Right lobe of liver (tissue), 6 donors: ENCODE data around the gene CACNA1D. TPM values are rescaled to one million over a fixed set of nuclear protein-coding genes. Genes with fewer than 3 reads are reported as not detected.

Source experiments
- ATAC-seq, 4 donors: fragments of 200-7000 bp; cut with Tn5 transposase; one replicate each; pipeline ENCODE4 v1.9.1; 2020; ENCODE audit warnings: mild to moderate bottlenecking in 4 of 4, moderate library complexity in 4 of 4
- DNase-seq, 3 donors: peaks; one replicate each; pipeline ENCODE4 v3.0.0-alpha.2; 2020
- H3K27ac ChIP-seq, 3 donors: fragments of 200-600 bp; one replicate each; pipeline ENCODE4 v1.8.0; 2022
- H3K27me3 ChIP-seq, 2 donors: fragments of 200-600 bp; one replicate each; pipeline ENCODE4 v1.8.0; 2022
- H3K36me3 ChIP-seq, 4 donors: fragments of 200-600 bp; sonication (generic) in 1 of 4; one replicate each; pipeline versions ENCODE4 v1.5.1 to v1.8.0; 2017 to 2022; ENCODE audit warnings: control low read depth in 1 of 4
- H3K4me1 ChIP-seq, 4 donors: fragments of 200-600 bp; sonication (generic) in 1 of 4; one replicate each; pipeline versions ENCODE4 v1.5.1 to v1.8.0; 2017 to 2022; ENCODE audit warnings: control low read depth in 1 of 4
- H3K4me3 ChIP-seq, 3 donors: fragments of 200-600 bp; one replicate each; pipeline ENCODE4 v1.8.0; 2022
- H3K9me3 ChIP-seq, 4 donors: fragments of 200-600 bp; sonication (generic) in 1 of 4; one replicate each; pipeline versions ENCODE4 v1.5.1 to v1.8.0; 2017 to 2022; ENCODE audit warnings: control low read depth in 1 of 4
- CTCF ChIP-seq, 4 donors: fragments of 200-600 bp in 3 of 4; fragments of 450-650 bp in 1 of 4; IDR thresholded peaks; one replicate each; pipeline versions ENCODE4 v1.5.1 to v1.8.0; 2016 to 2022; ENCODE audit warnings: antibody characterized with exemption in 4 of 4, mild to moderate bottlenecking in 2 of 4
- POLR2A ChIP-seq: fragments of 450-650 bp; IDR thresholded peaks from one replicate; pipeline ENCODE4 v1.6.1; 2017; ENCODE audit warnings: antibody characterized with exemption, mild to moderate bottlenecking
- WGBS: methylation state at CpG from one replicate; pipeline ENCODE4 v1.1.6; 2018; ENCODE audit warnings: low coverage, low lambda C conversion rate; ENCODE audit not compliant: insufficient coverage; ENCODE audit errors: missing lambda C conversion rate; 5-methylcytosine and 5-hydroxymethylcytosine counted together
- intact Hi-C, 2 donors: fragments of 100-400 bp; cut with DNase I; formaldehyde crosslinking; loops; one replicate each; pipeline versions ENCODE4 v1.11.2 to v1.14.1; 2022
- total RNA-seq, 6 experiments: library from RNA; depleted of rRNA in 2 of 6; stranded (reverse); fragments of >200 nt in 2 of 6; fragmentation: NEBNext Ultra II Directional in 3 of 6; extraction: Animal tissue kit (Norgen Biotek cat#: 25700) in 3 of 6; gene quantifications; one replicate each; pipeline versions ENCODE4 v1.1.0 to v1.2.4, GENCODE V29; 2016 to 2023
- donor health status: DM: no; HTN: yes; CAD: no.
- donor health status: DM: no; HTN: no; CAD: no.
- donor health status: DM: no; HTN: no; CAD: no.
- donor health status: DM: no; HTN: yes; CAD: no.
- donor health status: DM: no; HTN: yes; CAD: no.

The CACNA1D gene
- total RNA-seq, 6 experiments from 2014 or later: 5.5 to 12.7 (median 9.3) TPM

- no peak for TF ChIP-seq CTCF (IDR thresholded peaks at IDR 0.05)
- no peak for TF ChIP-seq POLR2A
- WGBS: 85% methylated on average over 4 of the region's 4 CpGs
- intact Hi-C loops: no loop called here
Observed at GRCh38 chr3:53588122-53588521, 93.7 kb downstream of the CACNA1D start.

GRCh38 chr3:53589201-53589600 is 94.8 kb downstream of the CACNA1D start:
- no peak for DNase-seq

More at GRCh38 chr3:53588122-53588521, 93.7 kb downstream of the CACNA1D start:
- Histone ChIP-seq H3K4me3 (no peak overlapping the region), H3K27ac (no peak overlapping the region), H3K9me3 (no peaks in the 10 kb centered on the region), H3K4me1 (no peaks in the 10 kb centered on the region), H3K27me3 (no peaks in the 10 kb centered on the region), H3K36me3 (no peaks in the 10 kb centered on the region)
- ATAC-seq (no peak), DNase-seq (no peak)

GRCh38 chr3:53589806-53590205 is 95.4 kb downstream of the CACNA1D start:
- intact Hi-C loops: no loop called here
- ATAC-seq: no peak
- no peak for DNase-seq

More at GRCh38 chr3:53589201-53589600, 94.8 kb downstream of the CACNA1D start:
- 88% methylated on average over 8 of the region's 12 CpGs for WGBS
- no peak for ATAC-seq
- Histone ChIP-seq H3K4me3 (no peak overlapping the region), H3K27ac (no peak overlapping the region), H3K27me3 (no peaks in the 10 kb centered on the region), H3K9me3 (no peaks in the 10 kb centered on the region), H3K36me3 (no peaks in the 10 kb centered on the region), H3K4me1 (no peaks in the 10 kb centered on the region)
- intact Hi-C loops: no loop called here
- no peak for TF ChIP-seq POLR2A
- TF ChIP-seq CTCF (IDR thresholded peaks at IDR 0.05): no peak

GRCh38 chr3:53590606-53591005 is 96.2 kb downstream of the CACNA1D start:
- Histone ChIP-seq H3K27ac (no peak overlapping the region), H3K4me3 (no peak overlapping the region), H3K27me3 (no peaks in the 10 kb centered on the region), H3K4me1 (no peaks in the 10 kb centered on the region), H3K36me3 (no peaks in the 10 kb centered on the region), H3K9me3 (no peaks in the 10 kb centered on the region)
- TF ChIP-seq CTCF (IDR thresholded peaks at IDR 0.05) (no peak), POLR2A (no peak)
- ATAC-seq: no peak
- intact Hi-C loops: no loop called here
- WGBS: 80% methylated on average over 1 of the region's 8 CpGs
- DNase-seq: no peak

More at GRCh38 chr3:53589806-53590205, 95.4 kb downstream of the CACNA1D start:
- no peak for TF ChIP-seq POLR2A
- TF ChIP-seq CTCF (IDR thresholded peaks at IDR 0.05): no peak
- no peak overlapping the region for H3K27ac ChIP-seq
- no peaks in the 10 kb centered on the region for H3K9me3 ChIP-seq
- no peaks in the 10 kb centered on the region for H3K27me3 ChIP-seq
- no peak overlapping the region for H3K4me3 ChIP-seq
- H3K4me1 ChIP-seq: no peaks in the 10 kb centered on the region
- no peaks in the 10 kb centered on the region for H3K36me3 ChIP-seq

GRCh38 chr3:53591646-53592045 is 97.2 kb downstream of the CACNA1D start:
- H3K36me3 ChIP-seq: no peaks in the 10 kb centered on the region
- WGBS: 89% methylated on average over 6 of the region's 6 CpGs
- H3K4me1 ChIP-seq: no peaks in the 10 kb centered on the region
- no peak for DNase-seq
- H3K9me3 ChIP-seq: no peaks in the 10 kb centered on the region
- H3K27ac ChIP-seq: no peak overlapping the region
- intact Hi-C loops: no loop called here
- no peak for ATAC-seq
- TF ChIP-seq CTCF (IDR thresholded peaks at IDR 0.05) (no peak), POLR2A (no peak)
- no peaks in the 10 kb centered on the region for H3K27me3 ChIP-seq
- no peak overlapping the region for H3K4me3 ChIP-seq
